Muscle layer of colon (tissue), 2 donors: ENCODE results near the gene ZNF532.
"Not testable (repeated sequence)": the region's sequence is repeated elsewhere in the genome, so short reads cannot be mapped to it uniquely, and the experiment has no call there.

Source experiments
- H3K27ac ChIP-seq: one replicate; pipeline ENCODE4 v1.7.0; 2013; ENCODE audit warnings: low read depth, mild to moderate bottlenecking, low read length, moderate library complexity
- H3K27me3 ChIP-seq, 2 donors: one replicate each; pipeline ENCODE4 v1.7.0; 2013; ENCODE audit warnings: low read length in 2 of 2, mild to moderate bottlenecking in 2 of 2; ENCODE audit not compliant: insufficient read depth in 2 of 2, control insufficient read depth in 1 of 2
- H3K36me3 ChIP-seq: one replicate; pipeline ENCODE4 v1.7.0; 2013; ENCODE audit warnings: mild to moderate bottlenecking, low read length; ENCODE audit not compliant: insufficient read depth
- H3K4me1 ChIP-seq: one replicate; pipeline ENCODE4 v1.7.0; 2013; ENCODE audit warnings: mild to moderate bottlenecking, low read length; ENCODE audit not compliant: insufficient read depth
- H3K4me3 ChIP-seq, 2 donors: one replicate each; pipeline ENCODE4 v1.7.0; 2013; ENCODE audit warnings: low read length in 2 of 2, low read depth in 1 of 2, mild to moderate bottlenecking in 1 of 2, moderate library complexity in 1 of 2
- H3K9ac ChIP-seq: one replicate; pipeline ENCODE4 v1.7.0; 2013; ENCODE audit warnings: low read length
- H3K9me3 ChIP-seq: one replicate; pipeline ENCODE4 v1.7.0; 2013; ENCODE audit warnings: mild to moderate bottlenecking, low read length
- donor health status: abdominal sarcoma.
- donor health status: Adenocarcinoma of cecum.

The ZNF532 gene

GRCh38 chr18:58852629-58853028, 12.0 kb upstream of the ZNF532 start:
- Histone ChIP-seq H3K9me3 (no peaks in the 10 kb centered on the region), H3K9ac (no peak overlapping the region), H3K4me3 (no peak overlapping the region), H3K4me1 (no peaks in the 10 kb centered on the region), H3K27ac (no peak overlapping the region), H3K36me3 (no peaks in the 10 kb centered on the region), H3K27me3 (no peaks in the 10 kb centered on the region)

- Histone ChIP-seq H3K4me3 (no peak overlapping the region), H3K4me1 (peaks cover 3% of the 10 kb centered on the region), H3K27ac (no peak overlapping the region), H3K9me3 (no peaks in the 10 kb centered on the region), H3K27me3 (no peaks in the 10 kb centered on the region), H3K36me3 (no peaks in the 10 kb centered on the region), H3K9ac (no peak overlapping the region)
Measured at GRCh38 chr18:58853561-58853960, 11.1 kb upstream of the ZNF532 start.

GRCh38 chr18:58855521-58855920, 9.2 kb upstream of the ZNF532 start:
- H3K4me1 ChIP-seq: peaks cover 23% of the 10 kb centered on the region
- not testable (repeated sequence) for H3K36me3 ChIP-seq, H3K27ac ChIP-seq, H3K9me3 ChIP-seq, H3K9ac ChIP-seq, H3K4me3 ChIP-seq, H3K27me3 ChIP-seq

- no peak overlapping the region for H3K27ac ChIP-seq
- no peak overlapping the region for H3K9ac ChIP-seq
- no peak overlapping the region for H3K4me3 ChIP-seq
- no peaks in the 10 kb centered on the region for H3K36me3 ChIP-seq
- H3K9me3 ChIP-seq: no peaks in the 10 kb centered on the region
- H3K4me1 ChIP-seq: peaks cover 37% of the 10 kb centered on the region
- H3K27me3 ChIP-seq: no peaks in the 10 kb centered on the region
Measured at GRCh38 chr18:58856881-58857280, 7.8 kb upstream of the ZNF532 start.

GRCh38 chr18:58858591-58859468, 5.8 kb upstream of the ZNF532 start:
- no peaks in the 10 kb centered on the region for H3K9me3 ChIP-seq
- H3K27me3 ChIP-seq: no peaks in the 10 kb centered on the region
- H3K4me1 ChIP-seq: peaks cover 47% of the 10 kb centered on the region
- H3K27ac ChIP-seq: peak overlapping the region; percentile 46
- H3K4me3 ChIP-seq: peak overlapping the region in 1 of 2 donors; percentile 33
- no peak overlapping the region for H3K9ac ChIP-seq
- H3K36me3 ChIP-seq: no peaks in the 10 kb centered on the region

- Histone ChIP-seq H3K36me3 (no peaks in the 10 kb centered on the region), H3K9ac (peak overlapping the region; percentile 34), H3K4me1 (peaks cover 54% of the 10 kb centered on the region), H3K9me3 (no peaks in the 10 kb centered on the region), H3K4me3 (peak overlapping the region in 1 of 2 donors; percentile 33), H3K27me3 (no peaks in the 10 kb centered on the region), H3K27ac (peak overlapping the region; percentile 46)
Measured at GRCh38 chr18:58859907-58860306, 4.8 kb upstream of the ZNF532 start.

GRCh38 chr18:58860747-58861231, 3.9 kb upstream of the ZNF532 start:
- Histone ChIP-seq H3K4me3 (peak overlapping the region in 1 of 2 donors; percentile 25), H3K36me3 (no peaks in the 10 kb centered on the region), H3K4me1 (peaks cover 62% of the 10 kb centered on the region), H3K27ac (peak overlapping the region; percentile 31), H3K9ac (no peak overlapping the region), H3K9me3 (no peaks in the 10 kb centered on the region), H3K27me3 (no peaks in the 10 kb centered on the region)

GRCh38 chr18:58861353-58861752, 3.3 kb upstream of the ZNF532 start:
- Histone ChIP-seq H3K27me3 (no peaks in the 10 kb centered on the region), H3K9ac (no peak overlapping the region), H3K4me1 (peaks cover 68% of the 10 kb centered on the region), H3K4me3 (peak overlapping the region in 1 of 2 donors; percentile 25), H3K36me3 (no peaks in the 10 kb centered on the region), H3K9me3 (no peaks in the 10 kb centered on the region), H3K27ac (peak overlapping the region; percentile 54)

- Histone ChIP-seq H3K27me3 (no peaks in the 10 kb centered on the region), H3K4me3 (peak overlapping the region in 1 of 2 donors; percentile 25), H3K27ac (peak overlapping the region; percentile 89), H3K9me3 (no peaks in the 10 kb centered on the region), H3K9ac (no peak overlapping the region), H3K36me3 (no peaks in the 10 kb centered on the region), H3K4me1 (peaks cover 73% of the 10 kb centered on the region)
Measured at GRCh38 chr18:58861861-58862301, 2.8 kb upstream of the ZNF532 start.

GRCh38 chr18:58862356-58862755, 2.3 kb upstream of the ZNF532 start:
- H3K27ac ChIP-seq: peak overlapping the region; percentile 89
- peak overlapping the region; percentile 92 for H3K9ac ChIP-seq
- no peaks in the 10 kb centered on the region for H3K27me3 ChIP-seq
- H3K4me3 ChIP-seq: peak overlapping the region in 1 of 2 donors; percentile 76
- no peaks in the 10 kb centered on the region for H3K9me3 ChIP-seq
- peaks cover 4% of the 10 kb centered on the region for H3K36me3 ChIP-seq
- peaks cover 78% of the 10 kb centered on the region for H3K4me1 ChIP-seq

- H3K27me3 ChIP-seq: no peaks in the 10 kb centered on the region
- peaks cover 10% of the 10 kb centered on the region for H3K36me3 ChIP-seq
- H3K9ac ChIP-seq: peak overlapping the region; percentile 92
- peak overlapping the region; percentile 38 to 76 for H3K4me3 ChIP-seq
- no peaks in the 10 kb centered on the region for H3K9me3 ChIP-seq
- peak overlapping the region; percentile 89 for H3K27ac ChIP-seq
- H3K4me1 ChIP-seq: peaks cover 84% of the 10 kb centered on the region
Measured at GRCh38 chr18:58862851-58863538, 1.7 kb upstream of the ZNF532 start.
